Mesenchymal stem cell (in vitro differentiated cells and primary cell): Measurements from ENCODE around the gene IGF2BP1.

Experiments used
- DNase-seq: peaks from one replicate; pipeline ENCODE4 v3.0.0-alpha.2; 2013
- H2AFZ ChIP-seq: one replicate; pipeline ENCODE4 v1.6.1; 2013; ENCODE audit warnings: low read depth, mild to moderate bottlenecking, control low read depth, inconsistent platforms, low read length, moderate library complexity
- H2AK5ac ChIP-seq: 2 replicates; pipeline ENCODE4 v1.6.1; 2013; ENCODE audit warnings: low read length, moderate library complexity, mild to moderate bottlenecking, inconsistent platforms; ENCODE audit not compliant: severe bottlenecking
- H2BK120ac ChIP-seq: one replicate; pipeline ENCODE4 v1.6.1; 2013; ENCODE audit warnings: low read depth, mild to moderate bottlenecking, inconsistent platforms, low read length, moderate library complexity
- H2BK12ac ChIP-seq, 2 experiments: one replicate each; pipeline ENCODE4 v1.6.1; 2013; ENCODE audit warnings: inconsistent platforms in 2 of 2, low read length in 2 of 2, mild to moderate bottlenecking in 2 of 2, moderate library complexity in 2 of 2, control low read depth in 1 of 2
- H2BK15ac ChIP-seq: one replicate; pipeline ENCODE4 v1.6.1; 2013; ENCODE audit warnings: mild to moderate bottlenecking, low read depth, inconsistent platforms; ENCODE audit not compliant: poor library complexity, severe bottlenecking
- H2BK5ac ChIP-seq: 2 replicates; pipeline ENCODE4 v1.6.1; 2013; ENCODE audit warnings: low read depth, mild to moderate bottlenecking, low read length, control low read depth, inconsistent platforms; ENCODE audit not compliant: poor library complexity, severe bottlenecking
- H3K14ac ChIP-seq, 2 experiments: one replicate each; pipeline ENCODE4 v1.6.1; 2013; ENCODE audit warnings: inconsistent platforms in 2 of 2, low read length in 2 of 2, control low read depth in 1 of 2, mild to moderate bottlenecking in 1 of 2, moderate library complexity in 1 of 2
- H3K18ac ChIP-seq, 2 experiments: one replicate each; pipeline ENCODE4 v1.6.1; 2013; ENCODE audit warnings: inconsistent platforms in 2 of 2, low read length in 2 of 2, control low read depth in 1 of 2, low read depth in 1 of 2, mild to moderate bottlenecking in 1 of 2
- H3K23ac ChIP-seq, 2 experiments: one replicate each; pipeline ENCODE4 v1.6.1; 2013; ENCODE audit warnings: inconsistent platforms in 2 of 2, low read length in 2 of 2, mild to moderate bottlenecking in 2 of 2, moderate library complexity in 2 of 2, control low read depth in 1 of 2
- H3K27ac ChIP-seq: 2 replicates; pipeline ENCODE4 v1.5.1; 2013; ENCODE audit warnings: mild to moderate bottlenecking, moderate library complexity, low read length, control low read depth, inconsistent platforms; ENCODE audit not compliant: poor library complexity, severe bottlenecking
- H3K27me3 ChIP-seq, 2 experiments: 2 replicates each; pipeline versions ENCODE4 v1.6.1 to v1.7.0; 2013; ENCODE audit warnings: low read length in 2 of 2, mild to moderate bottlenecking in 2 of 2, moderate library complexity in 2 of 2, control low read depth in 1 of 2, inconsistent platforms in 1 of 2; ENCODE audit not compliant: control insufficient read depth in 1 of 2, insufficient read depth in 1 of 2
- H3K36me3 ChIP-seq, 2 experiments: 2 replicates each; pipeline versions ENCODE4 v1.6.1 to v1.7.0; 2013; ENCODE audit warnings: low read length in 2 of 2, control low read depth in 1 of 2, inconsistent platforms in 1 of 2, low read depth in 1 of 2, mild to moderate bottlenecking in 1 of 2; ENCODE audit not compliant: insufficient read depth in 2 of 2, control insufficient read depth in 1 of 2
- H3K4ac ChIP-seq, 2 experiments: one replicate each; pipeline ENCODE4 v1.6.1; 2013; ENCODE audit warnings: inconsistent platforms in 2 of 2, low read length in 2 of 2, mild to moderate bottlenecking in 2 of 2, moderate library complexity in 2 of 2, control low read depth in 1 of 2, low read depth in 1 of 2
- H3K4me1 ChIP-seq: 2 replicates; pipeline ENCODE4 v1.6.1; 2013; ENCODE audit warnings: low read depth, low read length, control low read depth; ENCODE audit not compliant: control insufficient read depth, insufficient read depth
- H3K4me2 ChIP-seq: 2 replicates; pipeline ENCODE4 v1.6.1; 2013; ENCODE audit warnings: low read length, mild to moderate bottlenecking, inconsistent platforms; ENCODE audit not compliant: poor library complexity, severe bottlenecking
- H3K4me3 ChIP-seq, 2 experiments: 2 replicates each; pipeline versions ENCODE4 v1.5.1 to v1.7.0; 2013; ENCODE audit warnings: low read length in 2 of 2, mild to moderate bottlenecking in 2 of 2, control low read depth in 1 of 2, low read depth in 1 of 2; ENCODE audit not compliant: insufficient read depth in 1 of 2
- H3K79me1 ChIP-seq: replicated peaks from 2 replicates; pipeline ENCODE4 v1.6.1; 2013; ENCODE audit warnings: mild to moderate bottlenecking, control low read depth, low read length, inconsistent platforms; ENCODE audit not compliant: poor library complexity, severe bottlenecking
- H3K9ac ChIP-seq: 2 replicates; pipeline ENCODE4 v1.7.0; 2013; ENCODE audit warnings: mild to moderate bottlenecking, low read length, moderate library complexity
- H3K9me3 ChIP-seq: 2 replicates; pipeline ENCODE4 v1.7.0; 2013; ENCODE audit warnings: mild to moderate bottlenecking, low read length; ENCODE audit not compliant: control insufficient read depth
- H4K8ac ChIP-seq: one replicate; pipeline ENCODE4 v1.6.1; 2013; ENCODE audit warnings: inconsistent platforms, mild to moderate bottlenecking, low read length, moderate library complexity
- H4K91ac ChIP-seq: one replicate; pipeline ENCODE4 v1.6.1; 2013; ENCODE audit warnings: mild to moderate bottlenecking, low read length, inconsistent platforms
- WGBS: methylation state at CpG from one replicate; pipeline ENCODE4 v1.1.7; 2013; ENCODE audit warnings: mixed read lengths; 5-methylcytosine and 5-hydroxymethylcytosine counted together

IGF2BP1 gene

GRCh38 chr17:49031965-49032928, 35.1 kb downstream of the IGF2BP1 start:
- Histone ChIP-seq H4K8ac (no peak overlapping the region), H3K4me3 (no peak overlapping the region), H3K23ac (no peak overlapping the region), H3K4me1 (peaks cover 3% of the 10 kb centered on the region), H2BK5ac (no peak overlapping the region), H2AK5ac (no peak overlapping the region), H3K9ac (no peak overlapping the region), H3K9me3 (no peaks in the 10 kb centered on the region), H3K27me3 (no peaks in the 10 kb centered on the region), H3K4ac (no peak overlapping the region), H2AFZ (no peak overlapping the region), H4K91ac (no peak overlapping the region), H2BK120ac (peak overlapping the region; percentile 44), H3K27ac (peak overlapping the region; percentile 20), H3K36me3 (peaks cover 0 to 55% of the 10 kb centered on the region in 2 experiments), H2BK15ac (no peak overlapping the region), H2BK12ac (no peak overlapping the region), H3K14ac (no peak overlapping the region), H3K79me1 (peaks cover 23% of the 10 kb centered on the region), H3K4me2 (no peak overlapping the region), H3K18ac (no peak overlapping the region)
- WGBS: 53% methylated on average over 11 of the region's 11 CpGs
- peak; percentile 89 for DNase-seq

GRCh38 chr17:49035470-49036269, 38.5 kb downstream of the IGF2BP1 start:
- Histone ChIP-seq H3K27ac (no peak overlapping the region), H3K27me3 (peaks cover 0 to 9% of the 10 kb centered on the region in 2 experiments), H3K18ac (no peak overlapping the region), H4K8ac (peak overlapping the region; percentile 17), H2AK5ac (no peak overlapping the region), H3K4me2 (no peak overlapping the region), H3K4me1 (peaks cover 3% of the 10 kb centered on the region), H3K4ac (no peak overlapping the region), H2BK120ac (no peak overlapping the region), H2BK15ac (no peak overlapping the region), H3K23ac (no peak overlapping the region), H3K4me3 (peak overlapping the region in 1 of 2 experiments; percentile 61), H4K91ac (no peak overlapping the region), H3K79me1 (peaks cover 35% of the 10 kb centered on the region), H2AFZ (no peak overlapping the region), H2BK5ac (no peak overlapping the region), H3K9me3 (no peaks in the 10 kb centered on the region), H3K9ac (peak overlapping the region; percentile 79), H2BK12ac (no peak overlapping the region), H3K14ac (no peak overlapping the region), H3K36me3 (peaks cover 0 to 62% of the 10 kb centered on the region in 2 experiments)
- 86% methylated on average over 42 of the region's 42 CpGs for WGBS
- DNase-seq: peak; percentile 51

GRCh38 chr17:49036270-49036626, 39.1 kb downstream of the IGF2BP1 start:
- Histone ChIP-seq H2BK12ac (no peak overlapping the region), H3K4me1 (peaks cover 3% of the 10 kb centered on the region), H3K27me3 (peaks cover 0 to 9% of the 10 kb centered on the region in 2 experiments), H3K4me3 (no peak overlapping the region), H3K14ac (no peak overlapping the region), H3K18ac (no peak overlapping the region), H3K9ac (no peak overlapping the region), H4K91ac (no peak overlapping the region), H4K8ac (no peak overlapping the region), H2BK15ac (no peak overlapping the region), H3K4ac (no peak overlapping the region), H2AK5ac (no peak overlapping the region), H3K79me1 (peaks cover 34% of the 10 kb centered on the region), H3K36me3 (peaks cover 0 to 62% of the 10 kb centered on the region in 2 experiments), H2BK120ac (no peak overlapping the region), H3K23ac (no peak overlapping the region), H3K9me3 (no peaks in the 10 kb centered on the region), H2AFZ (no peak overlapping the region), H3K4me2 (no peak overlapping the region), H3K27ac (no peak overlapping the region), H2BK5ac (no peak overlapping the region)
- 91% methylated on average over 8 of the region's 13 CpGs for WGBS
- DNase-seq: no peak

- no peak overlapping the region for H2AK5ac ChIP-seq
- H3K9ac ChIP-seq: no peak overlapping the region
- peaks cover 45% of the 10 kb centered on the region for H3K79me1 ChIP-seq
- no peak overlapping the region for H3K4me3 ChIP-seq
- no peak overlapping the region for H2BK15ac ChIP-seq
- no peaks in the 10 kb centered on the region for H3K9me3 ChIP-seq
- no peak overlapping the region for H2AFZ ChIP-seq
- peaks cover 6 to 71% of the 10 kb centered on the region in 2 experiments for H3K36me3 ChIP-seq
- no peaks in the 10 kb centered on the region for H3K4me1 ChIP-seq
- H2BK5ac ChIP-seq: no peak overlapping the region
- H2BK120ac ChIP-seq: no peak overlapping the region
- 96% methylated on average over 8 of the region's 8 CpGs for whole genome bisulfite sequencing
- no peak overlapping the region for H4K8ac ChIP-seq
- H3K27me3 ChIP-seq: peaks cover 0 to 9% of the 10 kb centered on the region in 2 experiments
- no peak overlapping the region for H3K18ac ChIP-seq
- H3K4ac ChIP-seq: no peak overlapping the region
- no peak overlapping the region for H2BK12ac ChIP-seq
- H3K23ac ChIP-seq: no peak overlapping the region
- no peak overlapping the region for H3K27ac ChIP-seq
- H3K4me2 ChIP-seq: no peak overlapping the region
- no peak overlapping the region for H3K14ac ChIP-seq
- DNase-seq: no peak
- no peak overlapping the region for H4K91ac ChIP-seq
Observed at GRCh38 chr17:49038138-49038537, 41.0 kb downstream of the IGF2BP1 start.
